ENCODE results near the gene ABCB4. TPM values are rescaled to one million over a fixed set of nuclear protein-coding genes. Genes with fewer than 3 reads are reported as not detected.

Gene ABCB4
- total RNA-seq, 4 donors from 2014 or later = 0.08 to 2.1 (median 0.76) TPM

GRCh38 chr7:87432536-87432935 lies 42.9 kb downstream of the ABCB4 start:
- TF ChIP-seq POLR2A (IDR thresholded peaks at IDR 0.05) = no peak
- TF ChIP-seq, protein P1, sequence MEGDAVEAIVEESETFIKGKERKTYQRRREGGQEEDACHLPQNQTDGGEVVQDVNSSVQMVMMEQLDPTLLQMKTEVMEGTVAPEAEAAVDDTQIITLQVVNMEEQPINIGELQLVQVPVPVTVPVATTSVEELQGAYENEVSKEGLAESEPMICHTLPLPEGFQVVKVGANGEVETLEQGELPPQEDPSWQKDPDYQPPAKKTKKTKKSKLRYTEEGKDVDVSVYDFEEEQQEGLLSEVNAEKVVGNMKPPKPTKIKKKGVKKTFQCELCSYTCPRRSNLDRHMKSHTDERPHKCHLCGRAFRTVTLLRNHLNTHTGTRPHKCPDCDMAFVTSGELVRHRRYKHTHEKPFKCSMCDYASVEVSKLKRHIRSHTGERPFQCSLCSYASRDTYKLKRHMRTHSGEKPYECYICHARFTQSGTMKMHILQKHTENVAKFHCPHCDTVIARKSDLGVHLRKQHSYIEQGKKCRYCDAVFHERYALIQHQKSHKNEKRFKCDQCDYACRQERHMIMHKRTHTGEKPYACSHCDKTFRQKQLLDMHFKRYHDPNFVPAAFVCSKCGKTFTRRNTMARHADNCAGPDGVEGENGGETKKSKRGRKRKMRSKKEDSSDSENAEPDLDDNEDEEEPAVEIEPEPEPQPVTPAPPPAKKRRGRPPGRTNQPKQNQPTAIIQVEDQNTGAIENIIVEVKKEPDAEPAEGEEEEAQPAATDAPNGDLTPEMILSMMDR (IDR thresholded peaks at IDR 0.05) = no peak
- 82 to 84% methylated on average over 2 of the region's 2 CpGs for WGBS, 2 donors
- no peak overlapping the region for H3K4me3 ChIP-seq (ENCODE audit: low read depth, poor library complexity, severe bottlenecking)
- no peak for DNase-seq (ENCODE audit: low spot score in 2 of 2)
- intact Hi-C loops (cut with DNase I; ENCODE audit: low total_unique reads) = no loop called here

DNA sequence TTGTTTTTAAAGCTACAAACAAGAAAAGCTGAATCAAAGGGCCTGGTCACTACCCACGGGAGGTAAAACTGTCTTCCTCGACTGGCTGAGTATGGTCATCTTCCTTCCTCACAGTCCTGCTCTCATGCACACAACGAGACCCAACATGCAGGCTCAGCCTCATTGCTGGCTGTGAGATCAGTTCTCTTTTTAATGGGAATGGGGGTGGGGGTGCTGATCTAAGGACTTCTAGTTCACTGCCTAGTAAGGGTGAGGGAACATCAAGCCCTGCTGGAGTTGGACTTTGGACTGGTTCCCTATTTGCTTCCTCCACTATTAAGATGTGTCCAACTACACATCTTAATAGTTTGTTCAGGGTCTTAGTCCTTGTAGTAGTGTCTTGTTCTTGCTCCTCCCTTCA lies 48.2 kb downstream of the ABCB4 start:
- TF ChIP-seq POLR2A (IDR thresholded peaks at IDR 0.05) = no peak
- TF ChIP-seq, protein P1 (IDR thresholded peaks at IDR 0.05) = no peak
- 67 to 73% methylated on average over 3 of the region's 3 CpGs for WGBS, 2 donors
- peak in 1 of 2 donors; percentile 21 for DNase-seq (ENCODE audit: low spot score in 2 of 2)
- H3K4me3 ChIP-seq (ENCODE audit: low read depth, poor library complexity, severe bottlenecking) = no peak overlapping the region
- intact Hi-C loops (cut with DNase I; ENCODE audit: low total_unique reads) = no loop called here

- no peak for TF ChIP-seq POLR2A (IDR thresholded peaks at IDR 0.05)
- TF ChIP-seq, protein P1 (IDR thresholded peaks at IDR 0.05) = no peak
- intact Hi-C loops (cut with DNase I; ENCODE audit: low total_unique reads) = no loop called here
- 88 to 91% methylated on average over 3 of the region's 3 CpGs for WGBS, 2 donors
- DNase-seq (ENCODE audit: low spot score in 2 of 2) = no peak
- H3K4me3 ChIP-seq (ENCODE audit: low read depth, poor library complexity, severe bottlenecking) = no peak overlapping the region
Measured at GRCh38 chr7:87426160-87426559, 49.3 kb downstream of the ABCB4 start.

DNA sequence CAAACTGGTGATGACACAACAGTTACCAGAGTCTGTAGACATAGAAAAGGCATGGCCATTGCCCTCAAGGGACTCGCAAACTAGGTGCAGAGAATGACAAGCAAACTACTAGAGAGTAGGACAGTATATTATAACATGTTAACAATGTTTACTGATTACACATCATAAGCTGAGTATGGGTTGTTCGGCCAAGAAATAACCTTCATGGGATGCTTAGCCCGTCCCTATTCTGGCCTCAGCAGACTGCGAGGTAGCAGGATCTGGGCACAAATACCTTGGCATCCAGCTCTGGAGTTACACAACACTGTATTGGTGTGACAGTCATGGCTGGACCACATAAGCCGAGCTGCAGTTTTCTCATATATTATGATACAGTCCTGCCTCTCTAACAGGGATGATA lies 51.4 kb downstream of the ABCB4 start:
- no peak for TF ChIP-seq POLR2A (IDR thresholded peaks at IDR 0.05)
- TF ChIP-seq, protein P1 (IDR thresholded peaks at IDR 0.05) = no peak
- no peak for DNase-seq (ENCODE audit: low spot score in 2 of 2)
- 81 to 92% methylated on average over 5 of the region's 5 CpGs for WGBS, 2 donors
- no peak overlapping the region for H3K4me3 ChIP-seq (ENCODE audit: low read depth, poor library complexity, severe bottlenecking)
- intact Hi-C loops (cut with DNase I; ENCODE audit: low total_unique reads) = no loop called here

- no peak overlapping the region for H3K4me3 ChIP-seq (ENCODE audit: low read depth, poor library complexity, severe bottlenecking)
- DNase-seq (ENCODE audit: low spot score in 2 of 2) = no peak
- WGBS, 2 donors = 85 to 91% methylated on average over 4 of the region's 4 CpGs
- no peak for TF ChIP-seq POLR2A (IDR thresholded peaks at IDR 0.05)
- TF ChIP-seq, protein P1 (IDR thresholded peaks at IDR 0.05) = no peak
- intact Hi-C loops (cut with DNase I; ENCODE audit: low total_unique reads) = no loop called here
Measured at GRCh38 chr7:87420173-87420572, 55.3 kb downstream of the ABCB4 start.

All from lower leg skin (tissue), 4 donors.